ENCODE results near the gene SMC6.

SMC6 gene

GRCh38 chr2:17763641-17764333 lies 10.2 kb upstream of the SMC6 start:
- no peak overlapping the region for H3K4me3 ChIP-seq
- no peaks in the 10 kb centered on the region for H3K4me1 ChIP-seq
- H3K36me3 ChIP-seq: peaks cover 0 to 4% (median 0%) of the 10 kb centered on the region in 3 donors
- no peak for DNase-seq
- no peaks in the 10 kb centered on the region for H3K27me3 ChIP-seq
- no peaks in the 10 kb centered on the region for H3K9me3 ChIP-seq
- no peak overlapping the region for H3K27ac ChIP-seq
- TF ChIP-seq, protein P1, sequence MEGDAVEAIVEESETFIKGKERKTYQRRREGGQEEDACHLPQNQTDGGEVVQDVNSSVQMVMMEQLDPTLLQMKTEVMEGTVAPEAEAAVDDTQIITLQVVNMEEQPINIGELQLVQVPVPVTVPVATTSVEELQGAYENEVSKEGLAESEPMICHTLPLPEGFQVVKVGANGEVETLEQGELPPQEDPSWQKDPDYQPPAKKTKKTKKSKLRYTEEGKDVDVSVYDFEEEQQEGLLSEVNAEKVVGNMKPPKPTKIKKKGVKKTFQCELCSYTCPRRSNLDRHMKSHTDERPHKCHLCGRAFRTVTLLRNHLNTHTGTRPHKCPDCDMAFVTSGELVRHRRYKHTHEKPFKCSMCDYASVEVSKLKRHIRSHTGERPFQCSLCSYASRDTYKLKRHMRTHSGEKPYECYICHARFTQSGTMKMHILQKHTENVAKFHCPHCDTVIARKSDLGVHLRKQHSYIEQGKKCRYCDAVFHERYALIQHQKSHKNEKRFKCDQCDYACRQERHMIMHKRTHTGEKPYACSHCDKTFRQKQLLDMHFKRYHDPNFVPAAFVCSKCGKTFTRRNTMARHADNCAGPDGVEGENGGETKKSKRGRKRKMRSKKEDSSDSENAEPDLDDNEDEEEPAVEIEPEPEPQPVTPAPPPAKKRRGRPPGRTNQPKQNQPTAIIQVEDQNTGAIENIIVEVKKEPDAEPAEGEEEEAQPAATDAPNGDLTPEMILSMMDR (IDR thresholded peaks at IDR 0.05): no peak
- intact Hi-C loops (cut with DNase I; ENCODE audit: low total_unique reads): no loop called here

DNA sequence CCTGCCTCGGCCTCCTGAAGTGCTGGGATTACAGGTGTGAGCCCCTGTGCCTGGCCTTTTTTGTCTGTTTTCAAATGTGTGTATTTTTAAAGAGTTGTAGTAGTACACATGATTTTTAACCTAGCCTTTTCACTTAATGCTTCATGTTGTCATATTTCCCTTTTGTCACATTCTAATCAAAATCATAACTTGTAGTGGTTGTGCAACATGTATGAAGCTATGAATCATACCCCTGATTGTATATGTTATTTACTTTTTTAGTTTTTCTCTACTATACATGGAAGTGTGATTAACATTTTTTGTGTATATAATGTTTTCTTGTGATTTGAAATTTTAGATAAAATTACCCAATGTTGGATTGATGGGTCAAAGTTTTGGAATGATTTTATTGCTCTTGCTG lies 8.8 kb upstream of the SMC6 start:
- Histone ChIP-seq H3K36me3 (peaks cover 0 to under 1% (median 0%) of the 10 kb centered on the region in 3 donors), H3K27me3 (no peaks in the 10 kb centered on the region), H3K4me1 (no peaks in the 10 kb centered on the region), H3K4me3 (no peak overlapping the region), H3K27ac (no peak overlapping the region), H3K9me3 (no peaks in the 10 kb centered on the region)
- TF ChIP-seq, protein P1 (IDR thresholded peaks at IDR 0.05): no peak
- intact Hi-C loops (cut with DNase I; ENCODE audit: low total_unique reads): no loop called here
- DNase-seq: no peak

DNA sequence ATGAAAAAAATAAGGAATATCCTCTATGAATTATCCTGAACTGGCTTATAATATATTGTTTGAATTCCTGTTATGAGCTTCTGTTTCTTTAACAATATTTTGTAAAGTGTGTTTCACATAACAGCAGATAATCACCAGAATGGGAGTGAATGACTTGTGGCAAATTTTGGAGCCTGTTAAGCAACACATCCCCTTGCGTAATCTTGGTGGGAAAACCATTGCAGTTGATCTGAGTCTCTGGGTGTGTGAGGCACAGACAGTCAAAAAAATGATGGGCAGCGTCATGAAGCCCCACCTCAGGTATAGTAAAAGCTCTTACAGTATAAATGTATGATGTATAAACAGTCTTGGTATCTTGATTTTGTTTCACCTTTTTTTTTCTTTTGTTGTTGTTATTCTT lies 6.2 kb upstream of the SMC6 start:
- no peak overlapping the region for H3K27ac ChIP-seq
- H3K9me3 ChIP-seq: no peaks in the 10 kb centered on the region
- H3K36me3 ChIP-seq: no peaks in the 10 kb centered on the region
- no peak overlapping the region for H3K4me3 ChIP-seq
- peaks cover 0 to 4% (median 1%) of the 10 kb centered on the region in 4 donors for H3K4me1 ChIP-seq
- TF ChIP-seq, protein P1 (IDR thresholded peaks at IDR 0.05): no peak
- no peaks in the 10 kb centered on the region for H3K27me3 ChIP-seq
- intact Hi-C loops (cut with DNase I; ENCODE audit: low total_unique reads): no loop called here
- no peak for DNase-seq

- no peak for DNase-seq
- intact Hi-C loops (cut with DNase I; ENCODE audit: low total_unique reads): no loop called here
- TF ChIP-seq, protein P1 (IDR thresholded peaks at IDR 0.05): no peak
- no peaks in the 10 kb centered on the region for H3K27me3 ChIP-seq
- no peaks in the 10 kb centered on the region for H3K36me3 ChIP-seq
- no peaks in the 10 kb centered on the region for H3K9me3 ChIP-seq
- H3K4me3 ChIP-seq: no peak overlapping the region
- H3K27ac ChIP-seq: no peak overlapping the region
- peaks cover 0 to 11% (median 8%) of the 10 kb centered on the region in 4 donors for H3K4me1 ChIP-seq
These were observed 4.5 kb upstream of the SMC6 start for GRCh38 chr2:17758118-17758517.

- TF ChIP-seq, protein P1 (IDR thresholded peaks at IDR 0.05): no peak
- Histone ChIP-seq H3K27ac (no peak overlapping the region), H3K9me3 (no peaks in the 10 kb centered on the region), H3K4me3 (no peak overlapping the region), H3K4me1 (peaks cover 3 to 18% (median 11%) of the 10 kb centered on the region in 4 donors), H3K27me3 (no peaks in the 10 kb centered on the region), H3K36me3 (no peaks in the 10 kb centered on the region)
- no peak for DNase-seq
- intact Hi-C loops (cut with DNase I; ENCODE audit: low total_unique reads): no loop called here
These were observed 3.7 kb upstream of the SMC6 start for GRCh38 chr2:17757321-17757720.
